Left forelimb (tissue), 1 donor: ENCODE measurements around the gene GAS2L3.
"Not testable (repeated sequence)": the region's sequence is repeated elsewhere in the genome, so short reads cannot be mapped to it uniquely, and the experiment has no call there.

ENCODE experiments used
- DNase-seq: peaks from one replicate; pipeline ENCODE4 v3.0.0-alpha.2; 2018; ENCODE audit warnings: low spot score

GAS2L3 gene

DNA sequence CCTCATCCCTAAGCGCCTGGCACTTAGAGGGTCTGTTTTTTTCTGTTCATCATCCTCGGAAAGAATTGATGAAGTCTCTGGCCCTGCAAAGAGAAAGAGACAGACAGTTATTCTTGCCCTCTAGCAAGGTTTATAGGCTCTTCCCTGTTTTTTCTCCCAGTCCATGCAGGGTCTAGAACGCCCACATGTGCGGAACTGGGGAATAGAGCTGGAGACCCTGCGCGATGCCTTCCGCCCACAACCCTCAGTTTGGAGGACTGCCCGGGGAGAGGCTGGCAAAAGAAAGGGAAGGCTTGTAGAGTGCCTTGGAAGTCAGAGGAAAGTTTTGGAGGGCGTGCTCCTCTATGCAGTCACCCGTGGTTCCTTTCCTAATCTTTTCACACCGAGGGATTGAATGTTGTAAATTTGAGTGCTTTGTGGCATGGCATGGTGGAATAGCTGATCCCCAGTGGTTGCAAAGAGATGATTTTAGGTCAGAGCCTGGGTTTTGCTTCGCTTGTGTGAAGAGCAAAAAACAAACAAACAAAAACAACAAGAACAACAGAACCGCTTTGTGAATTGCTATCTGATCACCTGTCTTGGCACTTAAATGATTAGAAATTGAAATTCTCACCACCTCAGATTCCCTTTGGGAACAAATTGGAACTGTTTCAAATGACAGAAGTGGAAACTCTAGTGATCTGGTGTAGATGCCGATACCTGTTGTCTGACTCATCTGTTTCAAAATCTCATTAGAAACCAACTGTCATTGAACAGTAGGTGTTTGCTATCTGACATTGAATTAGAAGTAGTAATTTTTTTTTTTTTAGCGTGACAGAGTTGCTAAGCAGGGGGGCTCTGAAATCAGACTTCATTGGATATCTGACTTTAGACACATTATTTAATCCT is 947 bp downstream of the GAS2L3 start:
- no peak for DNase-seq

DNA sequence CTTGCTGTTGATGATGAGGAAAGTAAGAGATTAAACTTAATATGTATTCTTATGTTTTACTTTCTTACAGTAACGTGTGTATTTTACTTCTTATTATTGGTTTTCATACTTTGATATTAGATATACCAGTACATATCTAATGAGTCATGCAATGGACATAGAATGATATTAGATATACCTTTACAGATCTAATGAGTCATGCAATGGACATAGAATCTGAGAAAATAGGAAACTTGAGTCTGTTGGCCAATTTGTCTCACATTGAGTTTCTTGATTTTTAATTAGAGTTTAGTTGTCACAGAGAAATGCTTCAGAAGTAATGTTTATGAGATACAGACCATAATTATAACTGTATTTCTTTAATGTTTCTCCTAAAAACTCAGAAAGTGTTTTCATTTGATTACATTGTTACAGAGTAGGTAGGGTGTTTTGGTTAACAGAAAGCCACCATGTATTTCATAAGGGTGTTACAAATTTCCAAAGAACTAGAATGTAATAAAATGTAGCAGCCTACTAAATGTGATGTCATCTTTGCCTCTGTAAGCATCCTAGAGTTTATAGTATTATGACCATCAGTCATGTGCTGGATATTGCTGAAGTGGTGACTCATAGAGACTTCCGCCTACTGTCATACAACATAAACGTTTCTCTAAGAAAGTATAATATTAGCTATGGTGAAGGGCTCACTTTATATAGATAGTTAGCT is 3.0 kb downstream of the GAS2L3 start:
- no peak for DNase-seq

DNA sequence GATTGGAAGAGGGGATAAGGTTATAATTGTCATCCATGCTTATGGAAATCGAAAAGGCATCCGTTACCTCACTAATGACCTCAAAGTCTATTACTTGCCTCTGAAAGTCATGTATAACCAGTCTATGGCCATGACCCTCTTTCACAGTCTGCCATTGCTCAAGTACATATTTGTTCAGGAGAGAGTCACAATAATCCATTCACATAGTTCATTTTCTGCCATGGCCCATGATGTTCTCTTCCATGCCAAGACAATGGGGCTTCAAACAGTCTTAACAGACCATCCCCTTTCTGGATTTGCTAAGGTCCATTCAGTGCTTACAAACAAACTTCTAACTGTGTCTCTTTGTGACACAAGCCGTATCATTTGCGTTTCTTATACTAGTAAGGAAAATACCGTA is 5.4 kb downstream of the GAS2L3 start:
- DNase-seq: no peak

DNA sequence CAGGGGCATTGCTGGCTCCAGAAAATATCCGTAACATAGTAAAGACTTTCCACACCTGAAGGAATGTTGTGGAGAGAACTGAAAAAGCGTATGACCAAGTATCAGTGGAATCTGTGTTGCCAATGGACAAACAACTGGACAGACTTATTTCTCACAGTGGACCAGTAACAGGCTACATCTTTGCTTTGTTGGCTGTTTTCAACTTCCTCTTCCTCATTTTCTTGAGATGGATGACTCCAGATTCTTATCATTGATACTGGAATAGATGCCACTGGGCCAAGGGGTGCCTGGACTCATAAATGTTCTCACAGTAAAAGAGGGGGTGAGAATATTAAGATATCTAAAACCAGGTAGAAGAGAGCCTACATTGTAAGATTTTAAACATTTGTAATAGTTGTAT is 6.4 kb downstream of the GAS2L3 start:
- DNase-seq: no peak

DNA sequence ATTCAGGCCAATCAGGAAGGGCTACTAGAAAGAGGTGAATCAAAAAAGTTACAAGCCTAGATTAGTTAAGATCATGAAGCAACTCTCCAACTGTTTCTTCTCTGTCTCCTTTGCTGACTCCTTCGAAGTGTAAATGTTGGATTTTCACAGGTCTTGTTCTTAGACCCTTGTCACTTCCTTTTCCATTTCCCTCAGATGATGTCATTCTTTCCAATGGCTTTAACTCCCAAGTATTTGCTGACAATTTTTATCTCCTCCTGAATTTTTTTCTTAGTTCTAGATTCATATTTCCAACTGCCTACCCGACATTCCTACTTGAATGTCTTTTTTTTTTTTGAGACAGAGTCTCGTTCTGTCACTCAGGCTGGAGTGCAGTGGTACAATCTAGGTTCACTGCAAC is 10.8 kb downstream of the GAS2L3 start:
- no peak for DNase-seq

DNA sequence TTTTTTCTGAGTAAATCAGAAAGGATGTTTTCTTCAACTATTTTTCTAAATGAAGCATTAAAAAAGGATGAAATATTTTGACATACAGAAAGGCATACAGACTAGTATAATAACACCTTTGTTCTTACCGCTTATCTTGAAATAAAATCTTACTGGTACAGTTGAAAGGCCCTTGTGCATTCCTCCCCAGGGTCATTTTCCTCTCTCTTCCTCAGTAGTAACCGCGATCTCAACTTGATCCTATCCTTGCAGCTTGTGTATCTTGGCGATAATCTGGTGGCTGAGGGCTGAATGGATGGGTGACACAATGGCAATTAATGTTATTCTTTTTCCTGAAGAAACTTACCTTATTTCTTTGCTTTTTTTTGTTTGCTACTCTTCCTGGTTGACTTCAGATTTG is 18.5 kb downstream of the GAS2L3 start:
- DNase-seq: no peak

DNA sequence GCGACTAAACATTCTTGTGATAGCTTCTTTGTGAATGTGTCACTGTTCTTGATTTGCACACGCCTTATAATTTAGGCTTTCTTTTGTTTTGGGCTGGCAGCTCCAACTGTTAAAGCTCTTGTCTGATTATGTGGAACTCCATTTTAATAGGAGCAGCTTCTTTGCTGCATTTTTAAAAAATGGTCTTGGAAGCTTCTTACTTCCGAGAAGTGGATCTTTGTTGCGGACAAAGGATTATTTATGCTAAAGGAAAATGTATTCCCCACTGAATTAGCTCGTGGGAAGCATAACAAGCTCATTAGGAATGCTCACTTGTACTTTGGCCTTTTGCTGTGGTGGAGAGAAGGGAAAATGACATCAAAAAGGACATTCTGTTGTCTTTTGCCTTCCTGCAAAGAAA is 20.0 kb downstream of the GAS2L3 start:
- no peak for DNase-seq

DNA sequence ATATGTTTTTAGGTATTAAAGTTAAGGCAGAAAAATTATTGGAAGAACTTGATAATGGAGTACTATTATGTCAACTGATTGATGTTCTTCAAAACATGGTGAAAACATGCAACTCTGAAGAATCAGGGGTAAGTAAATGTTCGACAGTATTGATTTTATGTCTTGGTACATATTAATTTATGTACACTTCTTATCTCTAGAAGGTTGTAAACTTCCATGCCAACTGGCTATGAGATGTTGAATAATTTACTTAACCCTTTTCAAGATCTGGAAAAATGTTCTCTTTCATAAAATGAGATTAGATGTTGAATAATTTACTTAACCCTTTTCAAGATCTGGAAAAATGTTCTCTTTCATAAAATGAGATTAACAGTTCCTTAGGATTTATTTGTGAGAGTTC is 28.1 kb downstream of the GAS2L3 start:
- DNase-seq: no peak

DNA sequence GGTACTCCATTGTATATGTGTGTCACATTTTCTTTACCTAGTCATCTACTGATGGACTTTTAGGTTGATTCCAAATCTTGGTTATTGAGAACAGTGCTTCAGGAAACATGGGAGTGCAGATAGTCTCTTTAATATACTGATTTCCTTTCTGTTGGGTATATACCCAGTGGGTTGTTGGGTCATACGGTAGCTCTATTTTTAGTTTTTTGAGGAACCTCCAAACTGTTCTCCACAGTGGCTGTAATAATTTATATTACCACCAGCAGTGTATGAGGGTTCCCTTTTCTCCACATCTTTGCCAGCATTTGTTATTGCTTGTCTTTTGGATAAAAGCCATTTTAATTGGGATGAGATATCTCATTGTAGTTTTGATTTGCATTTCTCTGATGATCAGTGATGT is 29.5 kb downstream of the GAS2L3 start:
- not testable (repeated sequence) for DNase-seq

DNA sequence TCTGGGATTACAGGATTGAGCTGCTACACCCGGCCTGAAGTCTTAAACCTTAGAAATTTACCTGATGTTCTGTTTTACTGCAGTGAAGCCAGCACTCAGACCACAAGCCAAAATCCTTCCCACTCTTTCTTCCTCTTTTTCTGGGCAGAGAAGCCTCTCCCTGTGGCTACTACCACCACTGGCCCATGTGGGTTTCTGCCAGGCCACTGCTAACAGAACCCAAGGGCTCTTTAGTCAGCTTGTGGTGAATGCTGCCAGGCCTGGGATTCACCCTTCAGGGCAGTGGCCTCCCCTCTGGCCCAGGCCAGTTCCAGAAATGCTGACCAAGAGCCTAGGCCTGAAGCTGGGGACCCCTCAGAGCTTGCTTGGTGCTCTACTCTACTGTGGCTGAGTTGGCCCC is 35.3 kb downstream of the GAS2L3 start:
- no peak for DNase-seq

DNA sequence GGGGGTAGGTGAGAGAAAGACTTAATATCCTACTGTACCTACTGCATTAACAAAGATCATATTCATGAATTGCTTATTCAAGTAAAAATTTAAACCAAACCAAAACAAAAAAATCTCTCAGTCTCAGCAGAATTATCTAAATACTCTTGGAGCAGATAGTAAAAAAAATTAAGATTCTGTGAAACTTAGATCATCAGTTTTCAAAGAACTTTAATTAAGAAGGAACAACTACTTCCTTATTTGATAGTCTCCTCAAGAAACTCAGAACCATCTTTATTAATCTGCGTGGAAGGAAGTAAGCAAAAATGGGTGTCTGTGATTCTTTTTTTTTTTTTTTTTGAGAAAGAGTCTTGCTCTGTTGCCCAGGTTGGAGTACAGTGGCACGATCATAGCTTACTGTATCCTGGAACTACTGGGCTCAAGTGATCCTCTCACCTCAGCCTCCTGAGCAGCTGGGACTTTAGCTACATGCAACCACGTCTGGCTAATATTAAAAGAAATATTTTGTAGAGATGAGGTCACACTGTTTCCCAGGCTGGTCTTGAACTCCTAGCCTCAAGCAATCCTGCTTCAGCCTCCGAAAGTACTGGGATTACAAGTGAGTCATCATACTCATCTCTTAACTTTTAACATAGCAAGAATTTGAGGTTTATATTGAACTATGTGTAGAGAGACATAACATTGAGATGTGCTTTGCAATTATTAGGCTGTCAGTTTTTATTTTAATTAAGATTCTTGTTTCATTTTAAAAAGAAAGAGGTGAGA is 37.4 kb downstream of the GAS2L3 start:
- DNase-seq: no peak

DNA sequence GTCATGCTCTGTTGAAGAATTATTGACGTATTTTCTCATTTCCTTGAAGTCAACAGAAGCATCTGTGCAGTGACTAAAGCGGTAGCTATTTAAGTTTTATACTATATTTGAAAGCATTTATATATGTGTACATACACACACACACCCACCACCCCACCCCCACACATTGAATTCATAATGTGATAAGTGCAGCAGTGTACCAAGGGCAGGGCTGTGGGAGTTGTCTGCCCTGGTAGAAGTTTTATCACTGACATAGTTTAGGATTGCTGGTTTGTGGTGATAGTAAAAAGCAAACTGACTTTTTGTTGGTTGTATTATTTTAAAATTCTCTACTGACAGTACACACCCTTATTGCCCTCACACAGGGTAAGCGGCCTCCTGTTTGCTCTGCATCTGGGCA is 39.1 kb downstream of the GAS2L3 start:
- DNase-seq: no peak

DNA sequence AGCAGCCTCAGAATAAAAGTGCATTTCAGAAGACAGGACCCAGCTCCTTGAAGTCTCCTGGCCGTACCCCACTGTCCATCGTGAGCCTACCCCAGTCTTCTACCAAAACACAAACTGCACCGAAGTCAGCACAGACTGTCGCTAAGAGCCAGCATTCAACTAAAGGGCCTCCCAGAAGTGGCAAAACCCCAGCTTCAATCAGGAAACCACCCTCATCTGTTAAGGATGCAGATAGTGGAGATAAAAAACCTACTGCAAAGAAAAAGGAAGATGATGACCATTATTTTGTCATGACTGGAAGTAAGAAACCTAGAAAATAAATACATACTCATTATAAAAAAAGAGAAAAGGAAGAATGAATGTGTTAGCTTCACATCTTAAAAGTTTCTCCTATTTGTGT is 51.1 kb downstream of the GAS2L3 start:
- DNase-seq: no peak

DNA sequence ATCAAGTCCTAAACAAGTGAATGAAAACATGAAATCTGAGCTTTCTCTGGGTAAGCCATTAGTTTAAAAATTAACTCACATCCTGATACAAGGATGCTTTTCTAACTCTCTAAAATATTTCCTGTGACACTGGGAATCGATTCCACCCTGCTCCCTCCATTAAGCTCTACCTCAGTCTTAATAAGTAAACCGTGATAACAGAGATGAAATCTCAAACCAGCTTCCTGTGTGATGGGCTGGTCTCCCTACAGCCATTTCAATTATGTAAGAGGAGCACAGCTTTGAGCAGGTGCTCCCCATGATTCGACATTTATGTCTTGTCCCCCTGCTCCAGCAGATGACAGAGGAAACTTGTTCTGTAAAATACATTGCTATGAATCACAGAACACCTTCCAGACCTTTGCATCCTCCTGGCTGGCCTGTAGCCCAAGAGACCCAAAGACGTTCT is 59.0 kb downstream of the GAS2L3 start:
- DNase-seq: no peak

DNA sequence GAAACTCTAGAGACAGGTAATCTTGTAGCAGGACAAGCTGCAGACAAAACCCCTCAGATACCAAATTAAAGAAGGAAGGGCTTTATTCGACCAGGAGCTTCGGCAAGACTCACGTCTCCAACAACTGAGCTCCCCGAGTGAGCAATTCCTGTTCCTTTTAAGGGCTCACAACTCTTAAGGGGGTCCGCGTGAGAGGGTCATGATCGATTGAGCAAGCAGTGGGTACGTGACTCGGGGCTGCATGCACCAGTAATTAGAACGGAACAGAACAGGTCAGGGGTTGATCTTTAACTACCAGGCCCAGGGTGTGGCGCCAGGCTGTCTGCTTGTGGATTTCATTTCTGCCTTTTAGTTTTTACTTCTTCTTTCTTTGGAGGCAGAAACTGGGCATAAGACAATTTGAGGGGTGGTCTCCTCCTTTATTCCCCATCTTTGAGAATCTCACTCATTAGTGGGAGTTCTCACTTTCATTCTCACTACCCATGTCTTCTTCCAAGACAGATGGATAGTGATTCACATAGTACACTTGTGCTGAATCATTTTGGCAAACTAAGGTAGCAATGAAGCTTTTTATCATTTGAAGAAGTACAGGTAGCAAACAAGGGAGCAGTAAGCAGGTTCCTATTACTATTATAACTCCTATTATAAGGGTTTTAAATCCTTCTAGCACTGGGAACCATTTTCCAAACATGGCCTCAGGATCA is 59.8 kb downstream of the GAS2L3 start:
- DNase-seq: not testable (repeated sequence)

DNA sequence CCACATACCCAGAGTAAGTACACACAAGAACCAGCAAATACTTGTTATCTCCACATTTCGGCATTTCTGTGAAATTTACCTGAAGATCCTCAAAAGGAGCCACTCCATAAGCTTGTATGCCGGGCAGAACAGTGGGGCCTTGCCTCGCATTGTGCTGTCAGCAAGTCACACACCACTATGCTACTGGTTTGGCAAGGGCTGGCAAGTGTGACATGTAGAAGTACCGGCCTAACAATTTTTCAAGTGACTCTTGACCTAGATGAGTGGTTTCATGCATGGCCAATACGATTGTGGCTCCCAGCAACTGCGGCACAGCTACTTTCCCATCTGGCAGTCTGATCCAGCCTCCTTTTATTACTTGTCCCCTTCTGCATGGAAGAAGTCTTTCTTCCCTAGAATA is 69.8 kb downstream of the GAS2L3 start:
- DNase-seq: no peak

DNA sequence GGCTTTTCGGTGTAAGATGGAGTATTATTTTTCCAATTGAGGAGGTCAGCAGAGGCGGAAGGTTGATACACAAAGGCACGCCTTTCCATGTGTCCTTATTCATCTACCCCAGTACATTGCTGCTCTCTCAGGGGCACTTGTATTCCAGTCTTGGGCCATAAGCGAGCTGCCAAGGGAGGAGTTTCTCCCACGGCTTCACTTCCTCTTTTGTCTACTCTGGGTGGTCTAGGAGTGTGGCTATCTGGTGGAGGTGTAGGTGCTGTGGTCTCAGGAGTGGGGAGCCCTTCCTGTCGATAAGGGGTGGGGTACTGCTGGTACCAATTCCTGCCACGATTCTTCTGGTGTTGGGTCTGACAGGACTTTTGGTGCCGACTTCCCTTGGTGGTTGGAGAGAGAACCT is 73.4 kb downstream of the GAS2L3 start:
- peak; percentile 33 for DNase-seq

DNA sequence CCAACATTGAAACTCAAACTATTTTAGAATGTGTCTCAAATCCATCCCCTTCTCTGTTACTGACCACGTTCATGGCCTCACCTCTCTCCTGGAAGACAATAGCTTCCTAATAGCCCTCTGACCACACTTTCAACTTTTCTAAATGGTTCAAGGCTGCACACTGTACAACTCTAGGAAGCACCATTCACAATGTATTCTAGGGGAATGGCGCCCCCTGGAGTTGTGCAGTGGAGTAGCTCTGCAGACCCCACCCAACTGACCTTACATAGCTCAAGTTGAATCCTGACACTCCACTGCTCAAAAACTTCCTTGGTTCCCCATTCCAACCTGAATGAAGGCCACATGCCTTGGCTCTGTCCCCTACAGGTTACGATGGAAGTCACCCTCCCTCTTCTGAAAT is 77.6 kb downstream of the GAS2L3 start:
- peak; percentile 3 for DNase-seq

DNA sequence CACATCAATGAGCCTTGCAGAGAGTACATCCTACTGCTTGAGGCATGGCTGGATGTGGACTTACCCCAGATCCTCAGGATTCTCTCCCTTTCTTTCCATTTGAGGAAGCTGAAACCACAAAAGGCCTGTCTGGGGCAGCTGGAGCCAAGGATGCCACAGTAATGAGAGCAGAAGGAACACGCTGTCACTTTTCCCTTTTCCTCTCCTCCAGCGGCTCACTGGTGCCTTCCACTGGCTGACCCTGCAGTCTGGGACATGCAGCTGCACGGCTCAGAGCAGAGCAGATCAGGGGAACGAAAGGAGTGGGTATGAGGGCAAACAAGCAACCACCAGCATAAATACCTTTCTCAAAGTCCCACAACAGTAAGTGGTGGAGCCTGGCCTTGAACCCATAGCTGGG is 78.2 kb downstream of the GAS2L3 start:
- DNase-seq: peak; percentile 40

DNA sequence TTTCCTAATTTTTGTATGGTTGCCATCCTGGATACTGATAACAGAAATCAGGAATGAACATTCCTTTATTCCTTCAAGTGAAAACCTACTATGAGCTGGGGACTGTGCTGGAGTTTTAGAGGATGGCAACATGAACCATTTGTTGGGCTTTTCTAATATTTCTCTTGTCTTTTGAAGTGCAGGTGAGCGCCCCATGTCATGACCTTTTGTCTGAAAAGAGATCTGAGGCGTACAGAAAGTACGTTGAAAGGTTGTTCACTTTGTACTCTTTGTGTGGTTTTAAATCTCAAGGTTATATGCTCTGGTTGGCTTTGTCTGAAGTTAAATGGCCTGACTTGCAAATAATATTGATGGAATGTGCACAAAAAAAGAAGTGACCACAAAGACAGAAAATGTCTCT is 79.0 kb downstream of the GAS2L3 start:
- peak; percentile 4 for DNase-seq

DNA sequence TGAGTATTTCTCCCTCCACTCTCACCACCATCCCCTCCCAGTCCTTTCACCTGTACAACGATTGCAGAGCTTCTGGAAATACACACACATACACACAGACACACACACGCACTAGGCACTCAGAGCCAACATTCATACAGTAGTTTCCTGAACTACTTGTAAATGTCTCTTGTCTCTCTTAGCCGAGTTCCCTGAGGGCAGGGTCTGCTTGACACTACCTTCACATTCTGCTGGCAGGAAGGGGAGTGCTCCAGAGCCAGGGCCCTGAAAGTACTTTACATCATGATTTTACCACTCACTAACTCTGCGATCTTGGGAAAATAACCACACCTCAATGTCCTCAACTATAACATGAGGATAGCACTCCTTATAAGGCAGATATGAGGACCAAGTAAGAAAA is 82.7 kb downstream of the GAS2L3 start:
- DNase-seq: peak; percentile 49

DNA sequence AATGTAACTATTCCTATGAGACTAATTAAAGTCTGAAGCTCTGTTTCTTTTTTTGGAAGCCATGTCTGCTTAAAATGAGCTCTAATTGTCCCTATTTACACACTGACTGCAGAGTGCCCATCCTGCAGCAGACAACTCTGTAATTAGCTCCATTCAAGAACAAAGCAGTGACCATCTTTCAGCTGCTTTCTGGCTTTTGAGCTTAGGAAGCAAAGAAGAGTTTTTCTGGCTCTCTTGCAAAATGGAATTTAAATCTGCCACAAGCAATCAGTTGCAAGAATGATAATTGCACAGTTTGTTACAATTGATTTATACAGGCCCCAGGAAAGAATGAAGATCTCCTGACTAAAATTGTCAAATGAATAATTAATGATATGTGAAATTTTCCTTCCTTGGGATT is 83.4 kb downstream of the GAS2L3 start:
- no peak for DNase-seq
